Hippocampal formation (tissue), 2 donors: ENCODE results near the gene PDZD8.
"Not testable (repeated sequence)": the region's sequence is repeated elsewhere in the genome, so short reads cannot be mapped to it uniquely, and the experiment has no call there.

Source experiments
- DNase-seq, 2 donors: peaks; one replicate each; lab custom pipeline; 2025; lab: John Stamatoyannopoulos, UW

PDZD8 gene

GRCh38 chr10:117350909-117351308 lies 24.3 kb downstream of the PDZD8 start:
- DNase-seq = no peak

- no peak for DNase-seq
Measured at GRCh38 chr10:117348236-117348635, 27.0 kb downstream of the PDZD8 start.

- DNase-seq = no peak
Measured at GRCh38 chr10:117346574-117346973, 28.7 kb downstream of the PDZD8 start.

GRCh38 chr10:117345143-117345542 lies 30.1 kb downstream of the PDZD8 start:
- DNase-seq = no peak

- no peak for DNase-seq
Measured at GRCh38 chr10:117342641-117343040, 32.6 kb downstream of the PDZD8 start.

- DNase-seq = no peak
Measured at GRCh38 chr10:117341061-117341460, 34.2 kb downstream of the PDZD8 start.

- DNase-seq = no peak
Measured at GRCh38 chr10:117339979-117340378, 35.3 kb downstream of the PDZD8 start.

GRCh38 chr10:117339578-117339977 lies 35.7 kb downstream of the PDZD8 start:
- no peak for DNase-seq

- DNase-seq = no peak
Measured at GRCh38 chr10:117334926-117335325, 40.3 kb downstream of the PDZD8 start.

GRCh38 chr10:117334066-117334465 lies 41.2 kb downstream of the PDZD8 start:
- DNase-seq = no peak

- no peak for DNase-seq
Measured at GRCh38 chr10:117327262-117327661, 48.0 kb downstream of the PDZD8 start.

GRCh38 chr10:117324367-117324766 lies 50.9 kb downstream of the PDZD8 start:
- DNase-seq = no peak

GRCh38 chr10:117322260-117322659 lies 53.0 kb downstream of the PDZD8 start:
- DNase-seq = no peak

GRCh38 chr10:117320050-117320665 lies 55.1 kb downstream of the PDZD8 start:
- peak in 1 of 2 donors; percentile 23 for DNase-seq

GRCh38 chr10:117318909-117319308 lies 56.3 kb downstream of the PDZD8 start:
- no peak for DNase-seq

- no peak for DNase-seq
Measured at GRCh38 chr10:117316701-117317100, 58.5 kb downstream of the PDZD8 start.

- no peak for DNase-seq
Measured at GRCh38 chr10:117313641-117314040, 61.6 kb downstream of the PDZD8 start.

GRCh38 chr10:117312430-117312829 lies 62.8 kb downstream of the PDZD8 start:
- no peak for DNase-seq

GRCh38 chr10:117311261-117311660 lies 64.0 kb downstream of the PDZD8 start:
- DNase-seq = no peak

- no peak for DNase-seq
Measured at GRCh38 chr10:117306674-117307073, 68.6 kb downstream of the PDZD8 start.

GRCh38 chr10:117303451-117303850 lies 71.8 kb downstream of the PDZD8 start:
- DNase-seq = not testable (repeated sequence)

- no peak for DNase-seq
Measured at GRCh38 chr10:117300671-117301070, 74.6 kb downstream of the PDZD8 start.

GRCh38 chr10:117299435-117299834 lies 75.8 kb downstream of the PDZD8 start:
- DNase-seq = no peak

GRCh38 chr10:117298219-117298618 lies 77.0 kb downstream of the PDZD8 start:
- DNase-seq = no peak
